ENCODE results near the gene FAIM. TPM values are rescaled to one million over a fixed set of nuclear protein-coding genes. Genes with fewer than 3 reads are reported as not detected.
"Not testable (repeated sequence)": the region's sequence is repeated elsewhere in the genome, so short reads cannot be mapped to it uniquely, and the experiment has no call there.

The FAIM gene
- total RNA-seq, 4 donors from 2014 or later: 0.88 to 3.0 (median 1.1) TPM; not detected in 1

- Histone ChIP-seq H3K9me3 (no peaks in the 10 kb centered on the region), H3K36me3 (no peaks in the 10 kb centered on the region), H3K27me3 (no peaks in the 10 kb centered on the region), H3K27ac (no peak overlapping the region), H3K4me1 (peaks cover 0 to 4% of the 10 kb centered on the region in 2 donors), H3K4me3 (no peak overlapping the region)
- TF ChIP-seq CTCF (IDR thresholded peaks at IDR 0.05 in 4 of 5, conservative IDR thresholded peaks at IDR 0.05 in 1 of 5) (no peak), POLR2A (IDR thresholded peaks at IDR 0.05) (no peak)
- in situ Hi-C loops (cut with MboI; ENCODE audit: low sequenced_read_pairs in 4 of 4) (loop anchor here (5.0 to 10.0 kb wide), 2 partner anchors 319 to 326 kb away; no protein-coding TSS in a partner anchor), intact Hi-C loops (cut with DNase I; ENCODE audit: low total_unique reads) (loop anchor here (10.0 kb wide), 1 partner anchor 726 kb away; no protein-coding TSS in a partner anchor)
- DNase-seq (no peak), ATAC-seq (no peak)
These were observed 10.0 kb upstream of the FAIM start for GRCh38 chr3:138598534-138598933.

GRCh38 chr3:138600100-138600745 is 8.3 kb upstream of the FAIM start:
- intact Hi-C loops (cut with DNase I; ENCODE audit: low total_unique reads): no loop called here

GRCh38 chr3:138601661-138602060 is 6.9 kb upstream of the FAIM start:
- in situ Hi-C loops (cut with MboI; ENCODE audit: low sequenced_read_pairs in 4 of 4); H3K4me3 ChIP-seq; DNase-seq; ATAC-seq; H3K27ac ChIP-seq; H3K4me1 ChIP-seq; intact Hi-C loops (cut with DNase I; ENCODE audit: low total_unique reads); H3K9me3 ChIP-seq; H3K27me3 ChIP-seq; H3K36me3 ChIP-seq: not testable (repeated sequence)

More at GRCh38 chr3:138600100-138600745, 8.3 kb upstream of the FAIM start:
- TF ChIP-seq POLR2A (IDR thresholded peaks at IDR 0.05): no peak
- TF ChIP-seq CTCF (IDR thresholded peaks at IDR 0.05 in 4 of 5, conservative IDR thresholded peaks at IDR 0.05 in 1 of 5): no peak
- H3K4me1 ChIP-seq: no peaks in the 10 kb centered on the region
- H3K36me3 ChIP-seq: no peaks in the 10 kb centered on the region
- no peak for ATAC-seq
- H3K27ac ChIP-seq: no peak overlapping the region
- H3K9me3 ChIP-seq: no peaks in the 10 kb centered on the region
- no peak overlapping the region for H3K4me3 ChIP-seq
- in situ Hi-C loops (cut with MboI; ENCODE audit: low sequenced_read_pairs in 4 of 4): no loop called here
- no peaks in the 10 kb centered on the region for H3K27me3 ChIP-seq
- no peak for DNase-seq

- intact Hi-C loops (cut with DNase I; ENCODE audit: low total_unique reads); H3K27me3 ChIP-seq; DNase-seq; in situ Hi-C loops (cut with MboI; ENCODE audit: low sequenced_read_pairs in 4 of 4); H3K27ac ChIP-seq; H3K4me3 ChIP-seq; H3K9me3 ChIP-seq; H3K4me1 ChIP-seq; H3K36me3 ChIP-seq; ATAC-seq: not testable (repeated sequence)
These were observed 4.4 kb upstream of the FAIM start for GRCh38 chr3:138604106-138604595.

GRCh38 chr3:138609898-138610266 is 1.3 kb downstream of the FAIM start:
- intact Hi-C loops (cut with DNase I; ENCODE audit: low total_unique reads): loop anchor here (1.0 to 5.0 kb wide), 3 partner anchors 16 to 227 kb away; partner anchors contain the start of gene CEP70
- in situ Hi-C loops (cut with MboI; ENCODE audit: low sequenced_read_pairs in 4 of 4): no loop called here

More at GRCh38 chr3:138609898-138610266, 1.3 kb downstream of the FAIM start:
- no peaks in the 10 kb centered on the region for H3K36me3 ChIP-seq
- peaks cover 0 to 3% (median 0%) of the 10 kb centered on the region in 3 donors for H3K27me3 ChIP-seq
- DNase-seq (no peak), ATAC-seq (no peak)
- no peaks in the 10 kb centered on the region for H3K9me3 ChIP-seq
- peaks cover 0 to 7% of the 10 kb centered on the region in 2 donors for H3K4me1 ChIP-seq
- H3K4me3 ChIP-seq: peak overlapping the region; percentile 63 to 82 (median 73)
- H3K27ac ChIP-seq: peak overlapping the region; percentile 85 to 92 (median 90)
- TF ChIP-seq CTCF (IDR thresholded peaks at IDR 0.05 in 4 of 5, conservative IDR thresholded peaks at IDR 0.05 in 1 of 5) (no peak), POLR2A (IDR thresholded peaks at IDR 0.05) (no peak)

All from gastrocnemius medialis (tissue), 4 donors.